OCI-LY1 (cell line): Measurements from ENCODE around the gene KBTBD8.

Experiments
- H2AFZ ChIP-seq: fragments of 200-600 bp; sonication (generic), shearing (Covaris generic); 2 replicates; pipeline ENCODE4 v1.6.0; 2014; ENCODE audit warnings: antibody characterized with exemption, mild to moderate bottlenecking, low read length
- H3F3A ChIP-seq: fragments of 200-600 bp; sonication (generic), shearing (Covaris generic); 2 replicates; pipeline ENCODE4 v1.6.0; 2014; ENCODE audit warnings: mild to moderate bottlenecking, antibody characterized with exemption, low read length, moderate library complexity; ENCODE audit not compliant: insufficient read depth
- H3K27ac ChIP-seq: fragments of 200-600 bp; sonication (generic); 2 replicates; pipeline ENCODE4 v1.5.1; 2014; ENCODE audit warnings: low read length, mixed run types, mild to moderate bottlenecking, low read depth; ENCODE audit not compliant: poor library complexity, severe bottlenecking
- H3K27me3 ChIP-seq: fragments of 200-600 bp; sonication (generic); 2 replicates; pipeline ENCODE4 v1.6.0; 2014; ENCODE audit warnings: antibody characterized with exemption, mild to moderate bottlenecking, low read length, moderate library complexity; ENCODE audit not compliant: insufficient read depth
- H3K36me3 ChIP-seq: fragments of 200-600 bp; sonication (generic); 2 replicates; pipeline ENCODE4 v1.6.1; 2014; ENCODE audit warnings: mild to moderate bottlenecking, antibody characterized with exemption, low read length, moderate library complexity, mixed read lengths; ENCODE audit not compliant: insufficient read depth
- H3K4me1 ChIP-seq: fragments of 200-600 bp; sonication (generic); 2 replicates; pipeline ENCODE4 v1.5.1; 2014; ENCODE audit warnings: mild to moderate bottlenecking, low read length, moderate library complexity; ENCODE audit not compliant: insufficient read depth, severe bottlenecking
- H3K4me2 ChIP-seq: fragments of 200-600 bp; sonication (generic), shearing (Covaris generic); 2 replicates; pipeline ENCODE4 v1.6.1; 2014; ENCODE audit warnings: low read length
- H3K4me3 ChIP-seq: fragments of 200-600 bp; sonication (generic); 2 replicates; pipeline ENCODE4 v1.5.1; 2014; ENCODE audit warnings: low read length, low read depth, mild to moderate bottlenecking, mixed read lengths; ENCODE audit not compliant: poor library complexity, severe bottlenecking
- H3K79me2 ChIP-seq: fragments of 200-600 bp; shearing (Covaris generic); 2 replicates; pipeline ENCODE4 v1.6.1; 2016; ENCODE audit warnings: mixed run types, low read length, mixed read lengths; ENCODE audit not compliant: insufficient read depth
- H3K9ac ChIP-seq: fragments of 200-600 bp; sonication (generic), shearing (Covaris generic); 2 replicates; pipeline ENCODE4 v1.6.1; 2014; ENCODE audit warnings: mild to moderate bottlenecking, low read length, mixed read lengths
- H3K9me2 ChIP-seq: fragments of 200-600 bp; sonication (generic), shearing (Covaris generic); 2 replicates; pipeline ENCODE4 v1.6.1; 2014; ENCODE audit warnings: low read depth, mild to moderate bottlenecking, low read length, mixed read lengths
- H3K9me3 ChIP-seq: fragments of 200-600 bp; shearing (Covaris generic); 2 replicates; pipeline ENCODE4 v1.6.1; 2014; ENCODE audit warnings: low read length, mixed read lengths
- H4K20me1 ChIP-seq: fragments of 200-600 bp; sonication (generic), shearing (Covaris generic); 2 replicates; pipeline ENCODE4 v1.6.0; 2016; ENCODE audit warnings: mild to moderate bottlenecking, low read length; ENCODE audit not compliant: insufficient read depth
- EZH2 ChIP-seq: fragments of 200-600 bp; sonication (generic), shearing (Covaris generic); IDR thresholded peaks from 2 replicates; pipeline ENCODE4 v1.8.0; 2017; ENCODE audit warnings: borderline replicate concordance, mixed run types, mild to moderate bottlenecking, antibody characterized with exemption, low read length, moderate library complexity, mixed read lengths
- TF ChIP-seq, protein P1 (sequence below): fragments of 200-600 bp; sonication (generic), shearing (Covaris generic); IDR thresholded peaks from 2 replicates; pipeline ENCODE4 v1.5.1; 2017; ENCODE audit warnings: mild to moderate bottlenecking, antibody characterized with exemption, low read length, moderate library complexity, mixed read lengths

Gene KBTBD8

GRCh38 chr3:66952357-66952756, 45.8 kb upstream of the KBTBD8 start:
- Histone ChIP-seq H3K9me3 (no peaks in the 10 kb centered on the region), H3K4me2 (no peak overlapping the region), H4K20me1 (no peaks in the 10 kb centered on the region), H3K4me1 (no peaks in the 10 kb centered on the region), H3K4me3 (no peak overlapping the region), H3K9ac (no peak overlapping the region), H3F3A (no peaks in the 10 kb centered on the region), H3K36me3 (no peaks in the 10 kb centered on the region), H3K27me3 (no peaks in the 10 kb centered on the region), H3K9me2 (no peaks in the 10 kb centered on the region), H3K79me2 (no peaks in the 10 kb centered on the region), H2AFZ (no peak overlapping the region), H3K27ac (no peak overlapping the region)
- TF ChIP-seq EZH2, result no peak
- TF ChIP-seq, protein P1, sequence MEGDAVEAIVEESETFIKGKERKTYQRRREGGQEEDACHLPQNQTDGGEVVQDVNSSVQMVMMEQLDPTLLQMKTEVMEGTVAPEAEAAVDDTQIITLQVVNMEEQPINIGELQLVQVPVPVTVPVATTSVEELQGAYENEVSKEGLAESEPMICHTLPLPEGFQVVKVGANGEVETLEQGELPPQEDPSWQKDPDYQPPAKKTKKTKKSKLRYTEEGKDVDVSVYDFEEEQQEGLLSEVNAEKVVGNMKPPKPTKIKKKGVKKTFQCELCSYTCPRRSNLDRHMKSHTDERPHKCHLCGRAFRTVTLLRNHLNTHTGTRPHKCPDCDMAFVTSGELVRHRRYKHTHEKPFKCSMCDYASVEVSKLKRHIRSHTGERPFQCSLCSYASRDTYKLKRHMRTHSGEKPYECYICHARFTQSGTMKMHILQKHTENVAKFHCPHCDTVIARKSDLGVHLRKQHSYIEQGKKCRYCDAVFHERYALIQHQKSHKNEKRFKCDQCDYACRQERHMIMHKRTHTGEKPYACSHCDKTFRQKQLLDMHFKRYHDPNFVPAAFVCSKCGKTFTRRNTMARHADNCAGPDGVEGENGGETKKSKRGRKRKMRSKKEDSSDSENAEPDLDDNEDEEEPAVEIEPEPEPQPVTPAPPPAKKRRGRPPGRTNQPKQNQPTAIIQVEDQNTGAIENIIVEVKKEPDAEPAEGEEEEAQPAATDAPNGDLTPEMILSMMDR, result no peak

DNA sequence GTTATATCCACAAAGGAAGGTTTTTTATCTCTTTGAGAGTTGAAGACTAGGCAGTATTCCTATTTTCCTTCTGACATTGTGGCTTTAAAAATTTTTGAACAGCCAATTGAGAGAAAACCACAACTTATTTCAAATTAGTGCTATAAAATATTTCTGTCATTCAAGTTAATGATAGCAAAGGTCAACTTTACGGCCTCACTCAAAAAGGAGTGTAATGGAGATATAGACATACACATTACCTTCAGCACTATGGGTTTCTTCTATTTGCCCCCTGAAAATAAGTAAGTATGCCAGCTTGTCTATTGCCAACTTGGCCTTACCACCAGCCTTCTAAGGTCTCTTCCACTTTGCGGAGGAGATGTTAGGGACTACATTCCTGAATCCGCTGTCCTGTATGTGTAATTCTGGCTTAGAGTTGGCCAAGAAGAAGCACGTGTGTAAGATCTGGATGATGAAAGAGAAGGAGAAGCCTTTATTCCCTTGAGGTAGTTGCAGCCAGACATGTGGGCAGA, 44.1 kb upstream of the KBTBD8 start:
- H3K9ac ChIP-seq, result no peak overlapping the region
- H3K36me3 ChIP-seq, result no peaks in the 10 kb centered on the region
- H3K4me3 ChIP-seq, result no peak overlapping the region
- H2AFZ ChIP-seq, result no peak overlapping the region
- H3K79me2 ChIP-seq, result no peaks in the 10 kb centered on the region
- no peaks in the 10 kb centered on the region for H3K9me2 ChIP-seq
- no peaks in the 10 kb centered on the region for H3K9me3 ChIP-seq
- H3K27me3 ChIP-seq, result no peaks in the 10 kb centered on the region
- H4K20me1 ChIP-seq, result no peaks in the 10 kb centered on the region
- no peak overlapping the region for H3K27ac ChIP-seq
- no peaks in the 10 kb centered on the region for H3K4me1 ChIP-seq
- no peak overlapping the region for H3K4me2 ChIP-seq
- no peaks in the 10 kb centered on the region for H3F3A ChIP-seq
- TF ChIP-seq, protein P1, result no peak
- TF ChIP-seq EZH2, result no peak

GRCh38 chr3:66956742-66957141, 41.4 kb upstream of the KBTBD8 start:
- no peak overlapping the region for H3K4me3 ChIP-seq
- TF ChIP-seq EZH2, result no peak
- TF ChIP-seq, protein P1, result no peak

More at GRCh38 chr3:66956742-66957141, 41.4 kb upstream of the KBTBD8 start:
- Histone ChIP-seq H4K20me1 (no peaks in the 10 kb centered on the region), H3K9me2 (no peaks in the 10 kb centered on the region), H3K9ac (no peak overlapping the region), H2AFZ (no peak overlapping the region), H3F3A (no peaks in the 10 kb centered on the region), H3K4me2 (no peak overlapping the region), H3K9me3 (no peaks in the 10 kb centered on the region), H3K27me3 (no peaks in the 10 kb centered on the region), H3K79me2 (no peaks in the 10 kb centered on the region), H3K27ac (no peak overlapping the region), H3K36me3 (no peaks in the 10 kb centered on the region), H3K4me1 (no peaks in the 10 kb centered on the region)
